Measurements from ENCODE around the gene UBAP2L. TPM values are rescaled to one million over a fixed set of nuclear protein-coding genes. Genes with fewer than 3 reads are reported as not detected.

Gene UBAP2L
- total and polyA plus RNA-seq, 2 experiments from 2014 or later = 98.5 to 157 TPM

GRCh38 chr1:154179946-154180687 is 40.6 kb upstream of the UBAP2L start:
- Histone ChIP-seq H3K4me2 (peak overlapping the region; percentile 85), H3K4me1 (ENCODE audit: insufficient read depth) (peaks cover 44% of the 10 kb centered on the region), H3K27ac (ENCODE audit: low read depth) (peak overlapping the region; percentile 86), H3K27me3 (ENCODE audit: insufficient read depth) (no peaks in the 10 kb centered on the region), H3F3A (replicated peaks; ENCODE audit: low read depth) (peaks cover 5% of the 10 kb centered on the region), H3K79me2 (replicated peaks; ENCODE audit: insufficient read depth) (peaks cover 78% of the 10 kb centered on the region), H2AFZ (no peak overlapping the region), H4K20me1 (replicated peaks; ENCODE audit: insufficient read depth) (peaks cover 66% of the 10 kb centered on the region), H3K9me2 (ENCODE audit: insufficient read depth) (no peaks in the 10 kb centered on the region), H3K36me3 (ENCODE audit: insufficient read depth) (peaks cover 15% of the 10 kb centered on the region; the same call in 1 of the 2 replicates), H3K4me3 (peak overlapping the region; percentile 88)
- H3K4me3 Mint-ChIP-seq = peak overlapping the region; percentile 63
- ATAC-seq (peak; percentile 11), DNase-seq (ENCODE audit: low spot score) (peak; percentile 72)
- peaks cover 4% of the 10 kb centered on the region; the same call in 1 of the 3 replicates for H3K9me3 Mint-ChIP-seq
- no peak for TF ChIP-seq ETS1 (IDR thresholded peaks at IDR 0.05)
- TF ChIP-seq CTCF (conservative IDR thresholded peaks at IDR 0.05; ENCODE audit: low read depth in 2 of 2) = no peak
- no peak for TF ChIP-seq NANOG (IDR thresholded peaks at IDR 0.05; ENCODE audit: borderline replicate concordance)
- no peak for TF ChIP-seq POLR2AphosphoS5 (IDR thresholded peaks at IDR 0.05; ENCODE audit: low read depth)
- TF ChIP-seq CREB1 (CRISPR knock-in tag; IDR thresholded peaks at IDR 0.05; ENCODE audit: low read depth) = no peak
- TF ChIP-seq EZH2phosphoT487 (IDR thresholded peaks at IDR 0.05; ENCODE audit: unreplicated experiment) = no peak
- TF ChIP-seq ZNF114 (CRISPR knock-in tag; IDR thresholded peaks at IDR 0.05) = no peak
- TF ChIP-seq STAT1 (IDR thresholded peaks at IDR 0.05; ENCODE audit: unreplicated experiment) = no peak
- TF ChIP-seq ZNF331 (CRISPR knock-in tag; IDR thresholded peaks at IDR 0.05; ENCODE audit: low read depth) = no peak
- no peak for TF ChIP-seq JUNB (IDR thresholded peaks at IDR 0.05; ENCODE audit: unreplicated experiment)
- no peak for TF ChIP-seq REST (IDR thresholded peaks at IDR 0.05; ENCODE audit: unreplicated experiment)
- no peak for TF ChIP-seq EZH2 (IDR thresholded peaks at IDR 0.05; ENCODE audit: low read depth, unreplicated experiment)
- TF ChIP-seq ZNF462 (CRISPR knock-in tag; IDR thresholded peaks at IDR 0.05) = no peak
- peak overlapping the region; percentile 77 for H3K27ac Mint-ChIP-seq
- peaks cover 53% of the 10 kb centered on the region for H3K4me1 Mint-ChIP-seq
- H3K36me3 Mint-ChIP-seq (ENCODE audit: low read depth) = peaks cover 59% of the 10 kb centered on the region
- peaks cover 10% of the 10 kb centered on the region for H3K27me3 Mint-ChIP-seq (ENCODE audit: insufficient read depth, low read depth, poor library complexity)

Data from GM23338 (cell line).